Sigmoid colon (tissue), 7 donors: Measurements from ENCODE around the gene USH1G. TPM values are rescaled to one million over a fixed set of nuclear protein-coding genes. Genes with fewer than 3 reads are reported as not detected.

Experiments
- DNase-seq: peaks from one replicate; pipeline ENCODE4 v3.0.0-alpha.2; 2019
- H3K27ac ChIP-seq, 4 donors: fragments of 200-600 bp; sonication (generic); one replicate each; pipeline ENCODE4 v1.5.1; 2016 to 2019; ENCODE audit warnings: mild to moderate bottlenecking in 1 of 4
- H3K27me3 ChIP-seq, 3 donors: fragments of 200-600 bp; sonication (generic); one replicate each; pipeline ENCODE4 v1.5.1; 2019; ENCODE audit warnings: mild to moderate bottlenecking in 1 of 3
- H3K36me3 ChIP-seq, 4 donors: fragments of 200-600 bp; sonication (generic); one replicate each; pipeline ENCODE4 v1.5.1; 2016 to 2019
- H3K4me1 ChIP-seq, 4 donors: fragments of 200-600 bp; sonication (generic); one replicate each; pipeline ENCODE4 v1.5.1; 2017 to 2019
- H3K4me3 ChIP-seq, 4 donors: fragments of 200-600 bp; sonication (generic); one replicate each; pipeline ENCODE4 v1.5.1; 2017 to 2019; ENCODE audit warnings: mild to moderate bottlenecking in 2 of 4, moderate library complexity in 1 of 4
- H3K9me3 ChIP-seq, 4 donors: fragments of 200-600 bp in 3 of 4; sonication (generic) in 3 of 4; one replicate each; pipeline versions ENCODE4 v1.5.1 to v1.6.1; 2013 to 2019
- EP300 ChIP-seq, 4 donors: sonication (generic); formaldehyde crosslinking; IDR thresholded peaks; one replicate each; pipeline ENCODE4 v1.6.1; 2017; ENCODE audit warnings: antibody characterized with exemption in 4 of 4
- POLR2A ChIP-seq, 2 donors: fragments of 450-650 bp; IDR thresholded peaks; one replicate each; pipeline ENCODE4 v1.6.1; 2016; ENCODE audit warnings: antibody characterized with exemption in 2 of 2, mild to moderate bottlenecking in 2 of 2, moderate library complexity in 2 of 2
- POLR2AphosphoS5 ChIP-seq, 4 donors: sonication (generic); formaldehyde crosslinking; IDR thresholded peaks; one replicate each; pipeline ENCODE4 v1.6.1; 2017; ENCODE audit warnings: antibody characterized with exemption in 4 of 4
- WGBS, 2 donors: extraction: QIAGEN DNeasy Blood & Tissue Kit; methylation state at CpG; one replicate each; pipeline ENCODE4 v1.1.7; 2013; 5-methylcytosine and 5-hydroxymethylcytosine counted together
- intact Hi-C: fragments of 100-400 bp; cut with DNase I; formaldehyde crosslinking; loops from one replicate; pipeline ENCODE4 v1.15.1; 2023
- polyA plus RNA-seq, 3 donors: library from polyadenylated mRNA; stranded (reverse); fragments of 200-250 nt; gene quantifications; one replicate each; pipeline ENCODE4 v1.2.3, GENCODE V29; 2013
- total RNA-seq, 4 donors: library from RNA; depleted of rRNA; stranded (reverse); fragments of >200 nt; gene quantifications; one replicate each; pipeline ENCODE4 v1.1.0, GENCODE V29; 2016
- TF ChIP-seq, protein P1 (sequence below), 4 experiments: fragments of 450-650 bp in 3 of 4; fragments of 200-600 bp in 1 of 4; IDR thresholded peaks; one replicate each; pipeline ENCODE4 v1.5.1; 2016 to 2019; ENCODE audit warnings: antibody characterized with exemption in 4 of 4, mild to moderate bottlenecking in 3 of 4, moderate library complexity in 2 of 4
- donor health status: healthy with polysubstance abuse.
- donor health status: Bipolar disorder and iron deficiency.
- donor health status: healthy.

The USH1G gene
- total and polyA plus RNA-seq, 7 donors = 0.09 TPM; not detected in 6

DNA sequence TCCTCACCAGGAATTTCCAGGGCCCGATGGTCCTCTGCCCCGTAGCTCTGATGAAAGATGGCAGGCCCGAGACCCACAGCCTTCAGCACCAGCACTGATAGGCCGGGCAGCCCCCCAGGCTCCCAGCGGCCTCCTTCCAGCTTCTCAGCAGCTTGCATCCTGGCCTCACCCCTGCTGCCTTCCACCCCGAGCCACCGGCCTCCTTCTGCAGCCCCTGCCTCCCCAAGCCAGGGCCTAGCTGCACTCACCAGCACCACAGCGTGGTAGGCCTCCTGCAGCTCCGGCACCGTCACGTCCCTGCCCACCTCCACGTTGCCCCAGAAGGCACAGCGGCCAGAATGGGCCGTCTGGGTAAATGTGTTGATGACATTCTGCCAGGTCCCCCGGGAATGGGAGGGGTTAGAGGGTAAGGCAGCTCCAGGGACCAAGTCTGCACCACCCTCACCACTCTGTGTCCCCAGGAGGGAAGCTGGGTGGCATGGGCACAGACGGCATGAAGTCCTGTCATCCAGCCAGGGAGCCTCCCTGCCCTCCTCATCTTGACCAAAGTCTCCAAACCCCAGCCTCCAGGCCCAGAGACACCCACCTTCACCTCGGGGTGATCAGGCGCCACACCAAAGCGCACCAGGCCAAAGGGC is 56.7 kb downstream of the USH1G start:
- intact Hi-C loops = no loop called here
- Histone ChIP-seq H3K36me3 (no peaks in the 10 kb centered on the region), H3K4me3 (no peak overlapping the region), H3K9me3 (no peaks in the 10 kb centered on the region), H3K27ac (no peak overlapping the region), H3K27me3 (peaks cover 4 to 17% (median 7%) of the 10 kb centered on the region in 3 donors), H3K4me1 (peaks cover 0 to 11% (median 8%) of the 10 kb centered on the region in 4 donors)
- no peak for DNase-seq
- TF ChIP-seq POLR2A (IDR thresholded peaks at IDR 0.05) (no peak), POLR2AphosphoS5 (IDR thresholded peaks at IDR 0.05) (no peak), EP300 (IDR thresholded peaks at IDR 0.05) (no peak)
- TF ChIP-seq, protein P1, sequence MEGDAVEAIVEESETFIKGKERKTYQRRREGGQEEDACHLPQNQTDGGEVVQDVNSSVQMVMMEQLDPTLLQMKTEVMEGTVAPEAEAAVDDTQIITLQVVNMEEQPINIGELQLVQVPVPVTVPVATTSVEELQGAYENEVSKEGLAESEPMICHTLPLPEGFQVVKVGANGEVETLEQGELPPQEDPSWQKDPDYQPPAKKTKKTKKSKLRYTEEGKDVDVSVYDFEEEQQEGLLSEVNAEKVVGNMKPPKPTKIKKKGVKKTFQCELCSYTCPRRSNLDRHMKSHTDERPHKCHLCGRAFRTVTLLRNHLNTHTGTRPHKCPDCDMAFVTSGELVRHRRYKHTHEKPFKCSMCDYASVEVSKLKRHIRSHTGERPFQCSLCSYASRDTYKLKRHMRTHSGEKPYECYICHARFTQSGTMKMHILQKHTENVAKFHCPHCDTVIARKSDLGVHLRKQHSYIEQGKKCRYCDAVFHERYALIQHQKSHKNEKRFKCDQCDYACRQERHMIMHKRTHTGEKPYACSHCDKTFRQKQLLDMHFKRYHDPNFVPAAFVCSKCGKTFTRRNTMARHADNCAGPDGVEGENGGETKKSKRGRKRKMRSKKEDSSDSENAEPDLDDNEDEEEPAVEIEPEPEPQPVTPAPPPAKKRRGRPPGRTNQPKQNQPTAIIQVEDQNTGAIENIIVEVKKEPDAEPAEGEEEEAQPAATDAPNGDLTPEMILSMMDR (IDR thresholded peaks at IDR 0.05) = no peak
- WGBS, 2 donors = 79 to 82% methylated on average over 19 of the region's 19 CpGs

Other genes with a start within 250 kb of the USH1G start
- under 1 TPM in 1 of 4 donors, not detected in 3; 0.27 TPM for gene CD300LF, start 210.3 kb downstream of the USH1G start, total RNA-seq
- 1 to 10 TPM; 1.8 to 8.3 (median 4.8) TPM for gene CD300LF, start 210.3 kb downstream of the USH1G start, polyA plus RNA-seq
- gene RAB37, start 186.0 kb downstream of the USH1G start, total RNA-seq = 1 to 10 TPM in 3 of 4 donors, under 1 TPM in 1; 0.54 to 4.1 (median 1.4) TPM
- gene RAB37, start 186.0 kb downstream of the USH1G start, polyA plus RNA-seq = 10 to 100 TPM; 15.2 to 28.8 (median 16.9) TPM
- 10 to 100 TPM in 1 of 4 donors, 1 to 10 TPM in 3; 6.6 to 12.5 (median 7.3) TPM for gene NHERF1, start 174.6 kb downstream of the USH1G start, total RNA-seq
- gene NHERF1, start 174.6 kb downstream of the USH1G start, polyA plus RNA-seq = 100 to 1,000 TPM; 122 to 420 (median 194) TPM
- 10 to 100 TPM; 14.3 to 29.9 (median 21.7) TPM for gene NAT9, start 146.9 kb downstream of the USH1G start, total RNA-seq
- gene NAT9, start 146.9 kb downstream of the USH1G start, polyA plus RNA-seq = 10 to 100 TPM; 11.3 to 36.4 (median 14.4) TPM
- gene GRIN2C, start 63.4 kb downstream of the USH1G start, total RNA-seq = under 1 TPM in 1 of 4 donors, not detected in 3; 0.49 TPM
- gene GRIN2C, start 63.4 kb downstream of the USH1G start, polyA plus RNA-seq = under 1 TPM in 1 of 3 donors, not detected in 2; 0.22 TPM
- gene FDXR, start 50.3 kb downstream of the USH1G start, total RNA-seq = 1 to 10 TPM; 3.0 to 8.6 (median 7.1) TPM
- gene FDXR, start 50.3 kb downstream of the USH1G start, polyA plus RNA-seq = 10 to 100 TPM; 10.8 to 26.9 (median 14.6) TPM
- gene FADS6, start 29.6 kb downstream of the USH1G start, total RNA-seq = not detected
- 1 to 10 TPM in 2 of 3 donors, under 1 TPM in 1; 0.06 to 1.8 (median 1.6) TPM for gene FADS6, start 29.6 kb downstream of the USH1G start, polyA plus RNA-seq
- under 1 TPM in 2 of 4 donors, not detected in 2; 0.36 to 0.55 TPM for gene OTOP2, start 1.0 kb upstream of the USH1G start, total RNA-seq
- gene OTOP2, start 1.0 kb upstream of the USH1G start, polyA plus RNA-seq = 10 to 100 TPM in 1 of 3 donors, 1 to 10 TPM in 2; 4.8 to 21.0 (median 9.5) TPM
- not detected for gene OTOP3, start 12.6 kb upstream of the USH1G start, total RNA-seq
- 1 to 10 TPM in 1 of 3 donors, under 1 TPM in 2; 0.28 to 1.8 (median 0.60) TPM for gene OTOP3, start 12.6 kb upstream of the USH1G start, polyA plus RNA-seq
- gene HID1, start 49.5 kb upstream of the USH1G start, total RNA-seq = 10 to 100 TPM in 1 of 4 donors, 1 to 10 TPM in 3; 7.1 to 21.6 (median 8.3) TPM
- 10 to 100 TPM; 23.4 to 34.8 (median 33.8) TPM for gene HID1, start 49.5 kb upstream of the USH1G start, polyA plus RNA-seq
- 10 to 100 TPM in 3 of 4 donors, 1 to 10 TPM in 1; 9.3 to 16.9 (median 10.3) TPM for gene CDR2L, start 64.4 kb upstream of the USH1G start, total RNA-seq
- 1 to 10 TPM; 2.4 to 3.7 (median 3.0) TPM for gene CDR2L, start 64.4 kb upstream of the USH1G start, polyA plus RNA-seq
- gene MRPL58, start 89.4 kb upstream of the USH1G start, total RNA-seq = 100 to 1,000 TPM in 1 of 4 donors, 10 to 100 TPM in 3; 46.3 to 104 (median 62.5) TPM
- 10 to 100 TPM; 36.6 to 56.9 (median 53.0) TPM for gene MRPL58, start 89.4 kb upstream of the USH1G start, polyA plus RNA-seq
- gene ATP5PD, start 123.7 kb upstream of the USH1G start, total RNA-seq = 100 to 1,000 TPM; 303 to 480 (median 367) TPM
- gene ATP5PD, start 123.7 kb upstream of the USH1G start, polyA plus RNA-seq = 100 to 1,000 TPM; 481 to 726 (median 592) TPM
- gene KCTD2, start 124.0 kb upstream of the USH1G start, total RNA-seq = 10 to 100 TPM; 19.6 to 25.5 (median 21.8) TPM
- 10 to 100 TPM; 12.5 to 24.0 (median 13.8) TPM for gene KCTD2, start 124.0 kb upstream of the USH1G start, polyA plus RNA-seq
- 10 to 100 TPM in 1 of 4 donors, 1 to 10 TPM in 3; 2.6 to 15.0 (median 6.4) TPM for gene SLC16A5, start 164.7 kb upstream of the USH1G start, total RNA-seq
- gene SLC16A5, start 164.7 kb upstream of the USH1G start, polyA plus RNA-seq = 10 to 100 TPM in 2 of 3 donors, 1 to 10 TPM in 1; 6.6 to 31.1 (median 13.4) TPM
- gene ARMC7, start 186.7 kb upstream of the USH1G start, total RNA-seq = 1 to 10 TPM; 3.2 to 7.8 (median 4.3) TPM
- gene ARMC7, start 186.7 kb upstream of the USH1G start, polyA plus RNA-seq = 10 to 100 TPM; 15.0 to 18.9 (median 16.6) TPM
- gene NT5C, start 208.5 kb upstream of the USH1G start, total RNA-seq = 100 to 1,000 TPM in 1 of 4 donors, 10 to 100 TPM in 3; 60.7 to 109 (median 82.4) TPM
- gene NT5C, start 208.5 kb upstream of the USH1G start, polyA plus RNA-seq = 100 to 1,000 TPM; 102 to 116 (median 110) TPM
- gene JPT1, start 231.3 kb upstream of the USH1G start, total RNA-seq = 10 to 100 TPM; 17.5 to 19.1 (median 18.8) TPM
- gene JPT1, start 231.3 kb upstream of the USH1G start, polyA plus RNA-seq = 100 to 1,000 TPM; 361 to 627 (median 471) TPM